ENCODE measurements around the gene USP3. TPM values are rescaled to one million over a fixed set of nuclear protein-coding genes. Genes with fewer than 3 reads are reported as not detected.

Gene USP3
- total and polyA plus RNA-seq, 2 of the 13 experiments (the other 11 are each of a cell fraction or from before 2014, with no cell fraction given) = 14.3 to 61.2 TPM

GRCh38 chr15:63600616-63601025, 96.2 kb downstream of the USP3 start (continued):
- TF ChIP-seq ZNF143 (CRISPR knock-in tag; IDR thresholded peaks at IDR 0.05) (0 out of 2 replicates have a peak, but pooled peaks have one; percentile 33), ZSCAN12 (CRISPR knock-in tag; IDR thresholded peaks at IDR 0.05) (0 out of 2 replicates have a peak, but pooled peaks have one; percentile 78), PAF1 (CRISPR knock-in tag; IDR thresholded peaks at IDR 0.05) (no peak), ZNF598 (CRISPR knock-in tag; IDR thresholded peaks at IDR 0.05; ENCODE audit: borderline replicate concordance) (no peak; the same call in 1 of the 2 replicates), ZNF460 (CRISPR knock-in tag; IDR thresholded peaks at IDR 0.05; ENCODE audit: borderline replicate concordance) (no peak), SP1 (IDR thresholded peaks at IDR 0.05) (no peak), SP1 (CRISPR knock-in tag; IDR thresholded peaks at IDR 0.05) (no peak), ZMYM2 (CRISPR knock-in tag; IDR thresholded peaks at IDR 0.05) (no peak), ZNF34 (CRISPR knock-in tag; IDR thresholded peaks at IDR 0.05; ENCODE audit: borderline replicate concordance) (no peak), ZNF597 (CRISPR knock-in tag; IDR thresholded peaks at IDR 0.05) (no peak), KIAA2018 (CRISPR knock-in tag; IDR thresholded peaks at IDR 0.05; ENCODE audit: borderline replicate concordance) (no peak), TOPORS (CRISPR knock-in tag; IDR thresholded peaks at IDR 0.05) (peak; percentile 60; the same call in 1 of the 2 replicates), MXD1 (CRISPR knock-in tag; IDR thresholded peaks at IDR 0.05) (no peak; the same call in 1 of the 2 replicates), ZNF282 (IDR thresholded peaks at IDR 0.05; ENCODE audit: partially characterized antibody) (no peak), FOSL2 (CRISPR knock-in tag; IDR thresholded peaks at IDR 0.05) (0 out of 2 replicates have a peak, but pooled peaks have one; percentile 19), GLMP (CRISPR knock-in tag; IDR thresholded peaks at IDR 0.05; ENCODE audit: borderline replicate concordance) (no peak), PAWR (CRISPR knock-in tag; IDR thresholded peaks at IDR 0.05; ENCODE audit: borderline replicate concordance) (no peak), KDM5B (CRISPR knock-in tag; IDR thresholded peaks at IDR 0.05; ENCODE audit: borderline replicate concordance) (peak; percentile 25; the same call in 1 of the 2 replicates)

Measured in HepG2 (cell line).